WTC11 (cell line): ENCODE measurements around the gene SRPX2. TPM values are rescaled to one million over a fixed set of nuclear protein-coding genes. Genes with fewer than 3 reads are reported as not detected.
A peak's percentile ranks its signal among the peaks of the same experiment; 100 is the strongest.

Experiments
- ATAC-seq: fragments of 200-7000 bp; cut with Tn5 transposase; 2 replicates; pipeline ENCODE4 v1.10.0; 2021; ENCODE audit warnings: mild to moderate bottlenecking, moderate library complexity
- CTCF ChIA-PET: fragments of 300-600 bp; sonication (Branson Sonifier 250); formaldehyde crosslinking; loops from one replicate; lab custom pipeline; 2021; ENCODE audit warnings: antibody characterized with exemption; lab: Charles Lee
- POLR2A ChIA-PET: fragments of 350-600 bp; sonication (Branson Sonifier 250); formaldehyde crosslinking; loops from one replicate; lab custom pipeline; 2021; ENCODE audit warnings: antibody characterized with exemption; lab: Charles Lee
- DNase-seq: peaks from one replicate; pipeline ENCODE4 v3.0.0; 2021; ENCODE audit warnings: low spot score
- H3K27ac Mint-ChIP-seq: 2 replicates; pipeline ENCODE4 v1.8.0; 2021; ENCODE audit warnings: mixed read lengths
- H3K27me3 Mint-ChIP-seq: 2 replicates; pipeline ENCODE4 v1.8.0; 2021; ENCODE audit warnings: low read depth, mild to moderate bottlenecking, moderate library complexity, mixed read lengths
- H3K36me3 Mint-ChIP-seq: 2 replicates; pipeline ENCODE4 v1.8.0; 2021; ENCODE audit warnings: mixed read lengths
- H3K4me1 Mint-ChIP-seq: 2 replicates; pipeline ENCODE4 v1.8.0; 2022; ENCODE audit warnings: mixed read lengths
- H3K4me3 Mint-ChIP-seq: 2 replicates; pipeline ENCODE4 v1.8.0; 2021; ENCODE audit warnings: mild to moderate bottlenecking, moderate library complexity, mixed read lengths
- H3K9me3 Mint-ChIP-seq: 2 replicates; pipeline ENCODE4 v1.8.0; 2021; ENCODE audit warnings: mixed read lengths
- ATF1 ChIP-seq: sonication (generic); formaldehyde crosslinking; IDR thresholded peaks from 2 replicates; pipeline ENCODE4 v1.8.1; 2023; ENCODE audit warnings: mild to moderate bottlenecking, moderate library complexity, missing genetic modification reagents
- ETV6 ChIP-seq: sonication (generic); formaldehyde crosslinking; IDR thresholded peaks from 2 replicates; pipeline ENCODE4 v1.8.1; 2022; ENCODE audit warnings: mild to moderate bottlenecking, missing genetic modification reagents
- JAZF1 ChIP-seq: fragments of 250-450 bp; sonication (Bioruptor Pico); IDR thresholded peaks from 2 replicates; pipeline ENCODE4 v1.9.0; 2021; ENCODE audit warnings: moderate library complexity, mild to moderate bottlenecking, inconsistent platforms
- NFE2L1 ChIP-seq: sonication (generic); formaldehyde crosslinking; IDR thresholded peaks from 2 replicates; pipeline ENCODE4 v1.8.1; 2023; ENCODE audit warnings: missing genetic modification reagents
- SMAD4 ChIP-seq: sonication (generic); formaldehyde crosslinking; IDR thresholded peaks from 2 replicates; pipeline ENCODE4 v1.8.0; 2022; ENCODE audit warnings: mild to moderate bottlenecking, missing genetic modification reagents
- TEAD1 ChIP-seq: sonication (generic); formaldehyde crosslinking; IDR thresholded peaks from 2 replicates; pipeline ENCODE4 v1.8.0; 2022; ENCODE audit warnings: mild to moderate bottlenecking, missing genetic modification reagents
- TEAD4 ChIP-seq: sonication (generic); formaldehyde crosslinking; IDR thresholded peaks from 2 replicates; pipeline ENCODE4 v1.8.0; 2022; ENCODE audit warnings: mild to moderate bottlenecking, missing genetic modification reagents
- TP53 ChIP-seq: sonication (generic); formaldehyde crosslinking; IDR thresholded peaks from 2 replicates; pipeline ENCODE4 v1.8.1; 2023; ENCODE audit warnings: mild to moderate bottlenecking, missing genetic modification reagents
- ZNF219 ChIP-seq: sonication (generic); formaldehyde crosslinking; IDR thresholded peaks from 2 replicates; pipeline ENCODE4 v1.8.0; 2023; ENCODE audit warnings: missing genetic modification reagents, mild to moderate bottlenecking, borderline replicate concordance
- ZNF263 ChIP-seq: sonication (generic); formaldehyde crosslinking; IDR thresholded peaks from 2 replicates; pipeline ENCODE4 v1.8.1; 2022; ENCODE audit warnings: low read depth, mild to moderate bottlenecking, moderate library complexity, missing genetic modification reagents
- ZNF317 ChIP-seq: sonication (generic); formaldehyde crosslinking; IDR thresholded peaks from 2 replicates; pipeline ENCODE4 v1.8.1; 2023; ENCODE audit warnings: low read depth, mild to moderate bottlenecking, moderate library complexity, missing genetic modification reagents, borderline replicate concordance
- ZNF416 ChIP-seq: fragments of 250-450 bp; sonication (Bioruptor Pico); IDR thresholded peaks from 2 replicates; pipeline ENCODE4 v1.9.0; 2021; ENCODE audit warnings: mild to moderate bottlenecking, inconsistent platforms
- total RNA-seq: library from RNA; stranded (reverse); gene quantifications from 3 replicates; pipeline ENCODE4 v1.2.3, GENCODE V29; 2021
- TF ChIP-seq, protein P1 (sequence below): sonication (generic); formaldehyde crosslinking; IDR thresholded peaks from 2 replicates; pipeline ENCODE4 v1.8.0; 2022; ENCODE audit warnings: mild to moderate bottlenecking, missing genetic modification reagents
- TF ChIP-seq, protein P2 (sequence below): sonication (generic); formaldehyde crosslinking; IDR thresholded peaks from 2 replicates; pipeline ENCODE4 v1.8.0; 2023; ENCODE audit warnings: mild to moderate bottlenecking, missing genetic modification reagents
- TF ChIP-seq, protein P3 (sequence below): sonication (generic); formaldehyde crosslinking; IDR thresholded peaks from 2 replicates; pipeline ENCODE4 v1.8.0; 2022; ENCODE audit warnings: mild to moderate bottlenecking, missing genetic modification reagents
- TF ChIP-seq, protein P4 (sequence below): sonication (generic); formaldehyde crosslinking; IDR thresholded peaks from 2 replicates; pipeline ENCODE4 v1.8.0; 2023; ENCODE audit warnings: missing genetic modification reagents, mild to moderate bottlenecking, borderline replicate concordance
- TF ChIP-seq, protein P5 (sequence below): fragments of 250-450 bp; sonication (Bioruptor Pico); conservative IDR thresholded peaks from 2 replicates; pipeline ENCODE4 v1.9.0; 2021; ENCODE audit warnings: mild to moderate bottlenecking

Gene SRPX2
- total RNA-seq, 1 experiment from 2014 or later = 0.24 TPM

DNA sequence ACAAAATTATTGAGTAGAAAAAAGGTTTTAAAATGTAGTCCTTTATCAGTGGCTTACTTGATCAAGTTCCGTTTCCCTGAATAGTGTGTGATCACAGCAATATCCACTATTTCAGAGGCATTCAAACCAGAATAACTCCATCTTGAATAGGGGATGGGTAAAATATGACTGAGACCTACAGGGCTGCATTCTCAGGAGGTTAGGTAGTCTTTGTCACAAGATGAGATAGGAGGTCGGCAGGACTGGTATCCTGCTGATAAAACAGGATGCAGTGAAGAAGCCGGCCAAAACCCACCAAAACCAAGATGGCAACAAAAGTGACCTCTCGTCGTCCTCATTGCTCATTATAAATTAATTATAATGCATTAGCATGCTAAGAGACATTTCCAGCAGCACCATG is 32.0 kb upstream of the SRPX2 start:
- no peak for ATAC-seq
- Mint-ChIP-seq H3K9me3 (no peaks in the 10 kb centered on the region), H3K4me1 (peaks cover 49% of the 10 kb centered on the region), H3K27me3 (no peaks in the 10 kb centered on the region), H3K36me3 (no peaks in the 10 kb centered on the region), H3K27ac (no peak overlapping the region), H3K4me3 (no peak overlapping the region)
- TF ChIP-seq TEAD4 (CRISPR knock-in tag) (no peak), TEAD1 (CRISPR knock-in tag) (no peak), ZNF263 (CRISPR knock-in tag) (no peak), ZNF219 (no peak), ATF1 (CRISPR knock-in tag) (no peak), JAZF1 (CRISPR knock-in tag) (no peak), ZNF317 (CRISPR knock-in tag) (no peak), SMAD4 (CRISPR knock-in tag) (no peak), ZNF416 (CRISPR knock-in tag) (no peak)
- TF ChIP-seq, protein P1, sequence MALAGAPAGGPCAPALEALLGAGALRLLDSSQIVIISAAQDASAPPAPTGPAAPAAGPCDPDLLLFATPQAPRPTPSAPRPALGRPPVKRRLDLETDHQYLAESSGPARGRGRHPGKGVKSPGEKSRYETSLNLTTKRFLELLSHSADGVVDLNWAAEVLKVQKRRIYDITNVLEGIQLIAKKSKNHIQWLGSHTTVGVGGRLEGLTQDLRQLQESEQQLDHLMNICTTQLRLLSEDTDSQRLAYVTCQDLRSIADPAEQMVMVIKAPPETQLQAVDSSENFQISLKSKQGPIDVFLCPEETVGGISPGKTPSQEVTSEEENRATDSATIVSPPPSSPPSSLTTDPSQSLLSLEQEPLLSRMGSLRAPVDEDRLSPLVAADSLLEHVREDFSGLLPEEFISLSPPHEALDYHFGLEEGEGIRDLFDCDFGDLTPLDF (CRISPR knock-in tag) = no peak
- TF ChIP-seq, protein P2, sequence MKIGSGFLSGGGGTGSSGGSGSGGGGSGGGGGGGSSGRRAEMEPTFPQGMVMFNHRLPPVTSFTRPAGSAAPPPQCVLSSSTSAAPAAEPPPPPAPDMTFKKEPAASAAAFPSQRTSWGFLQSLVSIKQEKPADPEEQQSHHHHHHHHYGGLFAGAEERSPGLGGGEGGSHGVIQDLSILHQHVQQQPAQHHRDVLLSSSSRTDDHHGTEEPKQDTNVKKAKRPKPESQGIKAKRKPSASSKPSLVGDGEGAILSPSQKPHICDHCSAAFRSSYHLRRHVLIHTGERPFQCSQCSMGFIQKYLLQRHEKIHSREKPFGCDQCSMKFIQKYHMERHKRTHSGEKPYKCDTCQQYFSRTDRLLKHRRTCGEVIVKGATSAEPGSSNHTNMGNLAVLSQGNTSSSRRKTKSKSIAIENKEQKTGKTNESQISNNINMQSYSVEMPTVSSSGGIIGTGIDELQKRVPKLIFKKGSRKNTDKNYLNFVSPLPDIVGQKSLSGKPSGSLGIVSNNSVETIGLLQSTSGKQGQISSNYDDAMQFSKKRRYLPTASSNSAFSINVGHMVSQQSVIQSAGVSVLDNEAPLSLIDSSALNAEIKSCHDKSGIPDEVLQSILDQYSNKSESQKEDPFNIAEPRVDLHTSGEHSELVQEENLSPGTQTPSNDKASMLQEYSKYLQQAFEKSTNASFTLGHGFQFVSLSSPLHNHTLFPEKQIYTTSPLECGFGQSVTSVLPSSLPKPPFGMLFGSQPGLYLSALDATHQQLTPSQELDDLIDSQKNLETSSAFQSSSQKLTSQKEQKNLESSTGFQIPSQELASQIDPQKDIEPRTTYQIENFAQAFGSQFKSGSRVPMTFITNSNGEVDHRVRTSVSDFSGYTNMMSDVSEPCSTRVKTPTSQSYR (CRISPR knock-in tag) = no peak
- TF ChIP-seq, protein P3, sequence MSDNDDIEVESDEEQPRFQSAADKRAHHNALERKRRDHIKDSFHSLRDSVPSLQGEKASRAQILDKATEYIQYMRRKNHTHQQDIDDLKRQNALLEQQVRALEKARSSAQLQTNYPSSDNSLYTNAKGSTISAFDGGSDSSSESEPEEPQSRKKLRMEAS (CRISPR knock-in tag) = no peak
- TF ChIP-seq, protein P4, sequence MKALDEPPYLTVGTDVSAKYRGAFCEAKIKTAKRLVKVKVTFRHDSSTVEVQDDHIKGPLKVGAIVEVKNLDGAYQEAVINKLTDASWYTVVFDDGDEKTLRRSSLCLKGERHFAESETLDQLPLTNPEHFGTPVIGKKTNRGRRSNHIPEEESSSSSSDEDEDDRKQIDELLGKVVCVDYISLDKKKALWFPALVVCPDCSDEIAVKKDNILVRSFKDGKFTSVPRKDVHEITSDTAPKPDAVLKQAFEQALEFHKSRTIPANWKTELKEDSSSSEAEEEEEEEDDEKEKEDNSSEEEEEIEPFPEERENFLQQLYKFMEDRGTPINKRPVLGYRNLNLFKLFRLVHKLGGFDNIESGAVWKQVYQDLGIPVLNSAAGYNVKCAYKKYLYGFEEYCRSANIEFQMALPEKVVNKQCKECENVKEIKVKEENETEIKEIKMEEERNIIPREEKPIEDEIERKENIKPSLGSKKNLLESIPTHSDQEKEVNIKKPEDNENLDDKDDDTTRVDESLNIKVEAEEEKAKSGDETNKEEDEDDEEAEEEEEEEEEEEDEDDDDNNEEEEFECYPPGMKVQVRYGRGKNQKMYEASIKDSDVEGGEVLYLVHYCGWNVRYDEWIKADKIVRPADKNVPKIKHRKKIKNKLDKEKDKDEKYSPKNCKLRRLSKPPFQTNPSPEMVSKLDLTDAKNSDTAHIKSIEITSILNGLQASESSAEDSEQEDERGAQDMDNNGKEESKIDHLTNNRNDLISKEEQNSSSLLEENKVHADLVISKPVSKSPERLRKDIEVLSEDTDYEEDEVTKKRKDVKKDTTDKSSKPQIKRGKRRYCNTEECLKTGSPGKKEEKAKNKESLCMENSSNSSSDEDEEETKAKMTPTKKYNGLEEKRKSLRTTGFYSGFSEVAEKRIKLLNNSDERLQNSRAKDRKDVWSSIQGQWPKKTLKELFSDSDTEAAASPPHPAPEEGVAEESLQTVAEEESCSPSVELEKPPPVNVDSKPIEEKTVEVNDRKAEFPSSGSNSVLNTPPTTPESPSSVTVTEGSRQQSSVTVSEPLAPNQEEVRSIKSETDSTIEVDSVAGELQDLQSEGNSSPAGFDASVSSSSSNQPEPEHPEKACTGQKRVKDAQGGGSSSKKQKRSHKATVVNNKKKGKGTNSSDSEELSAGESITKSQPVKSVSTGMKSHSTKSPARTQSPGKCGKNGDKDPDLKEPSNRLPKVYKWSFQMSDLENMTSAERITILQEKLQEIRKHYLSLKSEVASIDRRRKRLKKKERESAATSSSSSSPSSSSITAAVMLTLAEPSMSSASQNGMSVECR (CRISPR knock-in tag) = no peak
- ChIA-PET CTCF (no interaction called here), POLR2A (no interaction called here)
- DNase-seq = no peak

DNA sequence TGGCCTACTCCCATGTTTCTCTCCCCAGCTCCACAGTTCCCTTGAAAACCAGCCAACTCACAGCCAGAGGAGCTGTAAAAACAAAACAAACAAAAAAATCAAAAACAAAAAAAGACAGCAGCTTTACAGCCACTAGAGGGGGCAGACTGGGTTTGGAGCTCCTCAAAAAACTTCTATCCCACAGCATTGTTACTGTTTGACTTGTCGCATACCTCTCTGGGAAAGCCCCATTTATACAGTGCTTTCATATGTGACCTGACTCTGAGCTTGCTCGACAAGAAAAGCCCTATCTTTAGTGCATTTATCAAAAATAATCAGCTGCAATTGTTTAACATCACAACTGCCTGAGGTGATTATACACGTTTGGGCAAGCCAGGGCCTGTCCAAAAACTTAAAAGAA is 29.0 kb upstream of the SRPX2 start:
- ATAC-seq = peak; percentile 81
- CTCF ChIA-PET = interaction anchor here (0.6 to 1.9 kb wide), 18 partner anchors 11 to 898 kb away, joined by 3 to 19 read pairs (median 4); partner anchors contain the start of gene TSPAN6
- no peak for DNase-seq
- H3K4me1 Mint-ChIP-seq = peaks cover 23% of the 10 kb centered on the region
- no peaks in the 10 kb centered on the region for H3K36me3 Mint-ChIP-seq
- no peak overlapping the region for H3K27ac Mint-ChIP-seq
- H3K27me3 Mint-ChIP-seq = no peaks in the 10 kb centered on the region
- TF ChIP-seq NFE2L1 = no peak
- no peak for TF ChIP-seq ETV6
- no peak for TF ChIP-seq TP53 (CRISPR knock-in tag)
- TF ChIP-seq, protein P5, sequence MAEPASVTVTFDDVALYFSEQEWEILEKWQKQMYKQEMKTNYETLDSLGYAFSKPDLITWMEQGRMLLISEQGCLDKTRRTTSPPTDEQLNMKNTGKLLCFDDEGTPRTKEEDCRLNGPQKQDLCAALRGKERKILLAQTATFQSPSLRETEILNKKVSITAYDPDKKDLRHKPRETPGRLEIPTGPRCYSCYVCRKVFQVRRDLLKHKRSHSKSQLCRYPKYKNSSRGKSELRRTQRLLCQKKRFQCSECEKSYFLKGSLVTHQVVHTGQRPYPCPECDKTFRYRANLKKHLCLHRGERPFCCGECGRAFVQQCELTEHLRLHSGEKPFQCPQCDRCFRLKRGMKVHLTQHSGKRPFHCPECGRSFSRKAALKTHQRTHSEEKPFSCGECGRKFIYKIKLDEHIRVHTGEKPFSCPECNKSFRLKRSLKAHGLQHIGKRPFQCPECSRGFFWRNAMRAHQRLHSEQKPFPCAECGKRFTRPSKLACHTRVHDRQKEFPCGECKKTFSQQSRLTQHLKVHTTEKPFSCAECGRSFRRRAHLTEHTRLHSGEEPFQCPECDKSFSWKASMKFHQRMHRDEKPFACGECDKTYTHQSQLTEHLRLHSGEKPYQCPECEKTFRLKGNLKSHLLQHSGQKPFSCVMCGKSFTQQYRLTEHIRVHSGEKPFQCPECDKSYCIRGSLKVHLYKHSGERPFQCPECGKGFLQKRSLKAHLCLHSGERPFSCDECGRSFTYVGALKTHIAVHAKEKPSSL = no peak
- no peak overlapping the region for H3K4me3 Mint-ChIP-seq
- H3K9me3 Mint-ChIP-seq = no peaks in the 10 kb centered on the region
- POLR2A ChIA-PET = interaction anchor here (0.7 kb wide), 1 partner anchor 20 kb away, joined by 3 read pairs; no protein-coding TSS in a partner anchor
